ENCODE measurements around the gene BCAS3. TPM values are rescaled to one million over a fixed set of nuclear protein-coding genes. Genes with fewer than 3 reads are reported as not detected.

BCAS3 gene
- total and polyA plus RNA-seq, 5 experiments from 2014 or later, result 25.7 to 41.4 (median 32.8) TPM

- Mint-ChIP-seq H3K36me3 (peaks cover 0 to 5% (median 4%) of the 10 kb centered on the region in 3 donors), H3K4me1 (peaks cover 3 to 7% (median 5%) of the 10 kb centered on the region in 4 donors), H3K9me3 (no peaks in the 10 kb centered on the region), H3K27ac (no peak overlapping the region), H3K27me3 (peaks cover 0 to 9% (median 6%) of the 10 kb centered on the region in 5 donors), H3K4me3 (no peak overlapping the region)
- POLR2A ChIA-PET, result no interaction called here
- DNase-seq (peak in 1 of 10 donors; percentile 45), ATAC-seq (no peak)
Observed at GRCh38 chr17:61384692-61385576, 707.3 kb downstream of the BCAS3 start.

DNA sequence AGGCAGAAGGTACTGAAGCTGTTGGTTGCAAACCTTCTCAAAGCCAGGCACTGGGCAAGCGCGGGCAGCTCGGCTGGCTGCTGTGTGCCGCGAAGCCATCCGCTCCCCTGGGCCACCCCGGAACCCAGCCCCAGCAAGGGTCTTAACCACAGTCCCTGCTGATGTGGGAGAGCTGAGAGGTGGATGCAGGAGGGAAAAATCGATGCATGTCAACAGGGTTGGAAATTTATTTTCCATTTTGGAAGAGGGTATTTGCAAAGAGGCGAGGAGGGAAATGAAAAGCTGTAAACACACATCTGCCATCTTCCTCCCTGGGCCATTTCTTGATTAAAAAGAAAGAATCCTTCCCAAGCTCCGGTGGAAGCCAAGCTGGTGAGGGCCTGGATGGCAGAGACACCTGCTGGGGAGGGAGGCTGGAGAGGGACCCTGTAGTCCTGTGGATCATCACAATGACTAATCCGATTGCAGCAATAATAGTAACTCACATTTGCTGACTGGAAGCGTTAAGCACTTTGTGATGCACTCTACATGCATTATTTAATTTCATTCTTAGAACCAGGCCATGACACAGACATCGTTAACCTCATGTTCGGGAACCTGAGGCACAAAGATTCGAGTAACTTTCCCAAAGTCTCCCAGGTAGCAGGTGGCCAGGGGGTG is 708.1 kb downstream of the BCAS3 start:
- DNase-seq, result peak in 1 of 10 donors; percentile 18
- no peak for ATAC-seq
- Mint-ChIP-seq H3K4me1 (peaks cover 3 to 7% (median 5%) of the 10 kb centered on the region in 4 donors), H3K36me3 (peaks cover 0 to 5% (median 2%) of the 10 kb centered on the region in 3 donors), H3K9me3 (no peaks in the 10 kb centered on the region), H3K27me3 (peaks cover 0 to 9% (median 6%) of the 10 kb centered on the region in 5 donors), H3K4me3 (no peak overlapping the region), H3K27ac (no peak overlapping the region)
- POLR2A ChIA-PET, result no interaction called here

- DNase-seq, result peak in 1 of 10 donors; percentile 59
- POLR2A ChIA-PET, result no interaction called here
- ATAC-seq, result no peak
- Mint-ChIP-seq H3K36me3 (peaks cover 0 to 2% (median 1%) of the 10 kb centered on the region in 3 donors), H3K27me3 (peaks cover 0 to 9% (median 6%) of the 10 kb centered on the region in 5 donors), H3K27ac (no peak overlapping the region), H3K4me1 (peaks cover 3 to 7% (median 5%) of the 10 kb centered on the region in 4 donors), H3K9me3 (no peaks in the 10 kb centered on the region), H3K4me3 (no peak overlapping the region)
Observed at GRCh38 chr17:61386251-61386650, 708.6 kb downstream of the BCAS3 start.

DNA sequence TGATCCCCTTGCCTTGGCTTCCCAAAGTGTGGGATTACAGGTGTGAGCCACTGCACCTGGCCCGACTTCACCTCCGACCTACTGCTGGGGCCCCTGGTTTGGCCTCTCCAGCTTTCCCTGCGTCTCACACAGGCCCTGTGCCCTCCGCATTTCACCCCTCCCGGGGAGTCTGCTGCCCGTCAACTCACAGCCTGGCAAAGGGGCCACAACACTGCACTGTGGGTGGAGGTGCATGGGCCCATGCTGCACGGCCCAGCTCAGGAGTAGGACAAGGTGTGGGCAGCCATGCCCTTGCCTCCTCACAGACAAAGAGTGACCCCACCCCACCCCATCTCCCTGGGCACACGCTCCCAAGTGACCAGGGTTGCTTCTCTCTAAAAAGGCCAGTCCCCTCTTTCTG is 709.4 kb downstream of the BCAS3 start:
- H3K27ac Mint-ChIP-seq, result no peak overlapping the region
- peaks cover 3 to 7% (median 5%) of the 10 kb centered on the region in 4 donors for H3K4me1 Mint-ChIP-seq
- peak in 1 of 10 donors; percentile 41 for DNase-seq
- POLR2A ChIA-PET, result no interaction called here
- no peaks in the 10 kb centered on the region for H3K9me3 Mint-ChIP-seq
- H3K27me3 Mint-ChIP-seq, result peaks cover 0 to 9% (median 6%) of the 10 kb centered on the region in 5 donors
- peaks cover 0 to 2% (median 1%) of the 10 kb centered on the region in 3 donors for H3K36me3 Mint-ChIP-seq
- ATAC-seq, result no peak
- H3K4me3 Mint-ChIP-seq, result no peak overlapping the region

DNA sequence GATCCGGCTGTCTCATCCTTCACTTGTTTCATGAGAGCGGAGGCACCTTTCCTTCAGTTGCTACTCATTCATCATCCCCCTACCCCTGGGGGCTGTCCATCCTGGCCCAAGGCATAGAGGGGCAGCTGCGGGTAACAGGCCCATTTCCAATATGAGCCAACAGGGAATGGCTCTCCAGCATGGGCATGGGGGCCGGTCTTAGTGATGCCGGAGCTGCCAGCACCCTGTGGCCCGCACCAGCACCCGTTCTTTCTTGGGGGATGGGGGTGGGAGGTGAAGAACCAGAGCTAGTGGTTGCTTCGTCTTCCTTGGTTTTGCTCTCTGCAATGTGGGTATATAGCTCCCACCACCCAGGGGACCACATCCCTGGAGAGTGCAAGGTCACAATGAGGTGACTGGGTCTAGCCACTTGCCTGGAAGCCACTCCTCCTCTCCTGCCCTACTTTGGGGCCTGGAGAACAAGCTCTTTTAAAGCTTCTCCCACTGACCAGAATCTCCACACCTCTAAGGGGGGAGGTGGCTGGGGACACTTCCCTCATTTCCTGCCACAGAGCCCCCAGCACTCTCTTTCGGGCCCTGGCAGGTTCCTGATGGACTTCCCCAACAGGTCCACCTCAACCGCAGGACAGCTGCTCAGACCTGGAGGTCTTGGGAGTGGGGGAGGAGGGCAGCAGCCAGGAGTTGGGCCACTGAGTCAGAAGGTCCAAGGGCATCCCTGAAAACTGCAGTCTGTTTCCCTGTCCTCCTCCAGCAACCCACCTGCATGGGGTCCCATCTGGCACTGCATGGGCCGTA is 710.1 kb downstream of the BCAS3 start:
- H3K27me3 Mint-ChIP-seq, result peaks cover 0 to 9% (median 6%) of the 10 kb centered on the region in 5 donors
- H3K27ac Mint-ChIP-seq, result no peak overlapping the region
- no peaks in the 10 kb centered on the region for H3K9me3 Mint-ChIP-seq
- H3K4me3 Mint-ChIP-seq, result no peak overlapping the region
- peak in 1 of 10 donors; percentile 53 for DNase-seq
- POLR2A ChIA-PET, result no interaction called here
- H3K4me1 Mint-ChIP-seq, result peaks cover 3 to 7% (median 5%) of the 10 kb centered on the region in 4 donors
- H3K36me3 Mint-ChIP-seq, result peaks cover 0 to 6% (median 5%) of the 10 kb centered on the region in 3 donors
- ATAC-seq, result no peak

DNA sequence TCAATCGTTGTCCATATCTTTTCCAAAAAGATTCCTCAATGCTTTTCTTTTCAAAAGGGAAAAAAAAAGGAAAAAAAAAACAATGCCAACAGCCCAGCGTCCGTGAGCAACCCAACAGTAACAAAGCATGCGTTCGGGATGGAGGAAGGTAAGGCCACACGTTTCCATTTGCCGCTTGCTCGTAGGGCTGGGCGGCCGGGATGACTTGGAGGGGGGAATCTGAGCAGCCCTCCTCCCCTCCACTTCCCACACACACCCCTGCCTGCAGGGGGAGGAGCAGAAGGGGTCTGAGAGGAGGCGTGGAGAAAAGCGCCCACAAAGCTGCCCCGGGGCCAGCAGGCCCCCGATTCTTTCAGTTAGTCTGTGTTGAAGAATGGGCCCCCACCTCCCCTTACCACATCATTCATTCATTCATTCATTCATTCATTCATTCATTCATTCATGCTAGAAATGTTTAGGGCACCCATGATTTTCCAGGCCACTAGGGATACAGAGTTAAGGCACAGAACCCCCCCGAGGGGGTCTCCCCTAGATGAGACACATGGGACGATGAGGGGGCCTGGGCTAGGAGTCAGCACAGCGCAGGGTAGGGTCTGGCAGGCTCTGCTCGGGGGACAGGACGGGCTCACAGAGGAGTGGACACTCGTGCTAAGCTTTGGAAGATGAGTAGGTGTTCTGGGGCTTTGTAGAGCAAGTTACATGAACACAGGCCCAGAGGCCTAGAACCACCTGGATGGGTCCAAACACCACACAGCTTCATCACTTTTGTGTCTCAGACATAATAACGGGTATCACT is 711.1 kb downstream of the BCAS3 start:
- DNase-seq, result no peak
- POLR2A ChIA-PET, result no interaction called here
- ATAC-seq, result no peak
- H3K4me1 Mint-ChIP-seq, result peaks cover 3 to 7% (median 5%) of the 10 kb centered on the region in 4 donors
- H3K4me3 Mint-ChIP-seq, result no peak overlapping the region
- H3K27me3 Mint-ChIP-seq, result peaks cover 0 to 9% (median 6%) of the 10 kb centered on the region in 5 donors
- no peak overlapping the region for H3K27ac Mint-ChIP-seq
- peaks cover 0 to 10% (median 5%) of the 10 kb centered on the region in 3 donors for H3K36me3 Mint-ChIP-seq
- H3K9me3 Mint-ChIP-seq, result no peaks in the 10 kb centered on the region

DNA sequence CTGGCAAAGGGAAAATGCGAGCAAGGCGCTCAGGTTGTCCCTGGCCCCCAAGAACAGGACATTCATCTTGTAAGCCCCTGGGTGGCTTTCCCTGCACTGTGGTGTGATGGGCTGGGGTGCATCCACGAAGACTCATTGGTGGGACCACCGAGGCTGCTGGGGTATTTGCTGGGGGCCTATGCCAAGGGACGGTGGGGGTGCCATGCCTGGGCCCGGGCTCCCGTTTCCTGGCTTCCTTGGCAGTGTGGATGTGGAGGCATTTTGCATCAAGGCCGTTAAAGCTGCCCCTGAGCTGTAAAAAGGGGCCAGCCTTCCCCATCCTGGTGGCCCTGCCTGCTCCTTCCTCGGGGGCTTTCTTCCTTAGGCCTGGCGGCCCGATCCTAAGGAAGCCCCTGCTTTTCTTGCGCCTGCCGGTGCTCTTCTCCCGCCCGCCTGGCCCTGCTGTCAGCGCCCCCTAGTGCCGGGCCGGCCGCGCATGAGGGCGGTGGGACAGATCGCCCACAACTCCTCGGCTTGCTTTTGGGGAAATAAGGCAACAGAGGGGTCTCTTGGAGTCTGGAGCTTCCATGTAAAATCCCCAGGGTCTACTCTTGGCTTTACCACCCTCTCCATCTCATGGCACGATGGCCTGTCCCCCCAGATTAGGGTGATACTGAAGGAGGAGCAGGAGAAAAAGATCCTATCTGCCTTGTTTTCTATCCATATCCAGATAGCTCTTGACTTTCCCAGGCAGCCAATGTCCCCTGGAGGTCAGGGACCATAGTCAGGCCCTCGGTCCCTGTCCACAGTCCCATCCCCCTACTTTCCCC is 712.2 kb downstream of the BCAS3 start:
- peaks cover 4 to 7% (median 5%) of the 10 kb centered on the region in 4 donors for H3K4me1 Mint-ChIP-seq
- DNase-seq (peak in 3 of 10 donors; percentile 36 to 49 (median 47)), ATAC-seq (peak; percentile 46 to 48)
- no peak overlapping the region for H3K4me3 Mint-ChIP-seq
- H3K27me3 Mint-ChIP-seq, result peaks cover 0 to 13% (median 6%) of the 10 kb centered on the region in 5 donors
- peaks cover 0 to 10% (median 5%) of the 10 kb centered on the region in 3 donors for H3K36me3 Mint-ChIP-seq
- no peaks in the 10 kb centered on the region for H3K9me3 Mint-ChIP-seq
- peak overlapping the region in 1 of 10 donors; percentile 12 for H3K27ac Mint-ChIP-seq
- POLR2A ChIA-PET, result no interaction called here

- Mint-ChIP-seq H3K27me3 (peaks cover 2 to 19% (median 10%) of the 10 kb centered on the region in 5 donors), H3K4me1 (peaks cover 4 to 7% (median 6%) of the 10 kb centered on the region in 4 donors), H3K9me3 (no peaks in the 10 kb centered on the region), H3K27ac (peak overlapping the region in 1 of 10 donors; percentile 59), H3K36me3 (peaks cover 0 to 7% (median 5%) of the 10 kb centered on the region in 3 donors), H3K4me3 (no peak overlapping the region)
- no peak for ATAC-seq
- no peak for DNase-seq
- POLR2A ChIA-PET, result no interaction called here
Observed at GRCh38 chr17:61390479-61390791, 712.8 kb downstream of the BCAS3 start.

- H3K27ac Mint-ChIP-seq, result peak overlapping the region in 1 of 10 donors; percentile 7
- DNase-seq (no peak), ATAC-seq (no peak)
- peaks cover 0 to 7% (median 5%) of the 10 kb centered on the region in 3 donors for H3K36me3 Mint-ChIP-seq
- no peaks in the 10 kb centered on the region for H3K9me3 Mint-ChIP-seq
- POLR2A ChIA-PET, result no interaction called here
- H3K4me1 Mint-ChIP-seq, result peaks cover 4 to 7% (median 6%) of the 10 kb centered on the region in 4 donors
- H3K27me3 Mint-ChIP-seq, result peaks cover 3 to 24% (median 15%) of the 10 kb centered on the region in 5 donors
- no peak overlapping the region for H3K4me3 Mint-ChIP-seq
Observed at GRCh38 chr17:61391595-61392291, 714.1 kb downstream of the BCAS3 start.

- ATAC-seq (no peak), DNase-seq (no peak)
- POLR2A ChIA-PET, result no interaction called here
- Mint-ChIP-seq H3K27ac (no peak overlapping the region), H3K36me3 (peaks cover 0 to 7% (median 5%) of the 10 kb centered on the region in 3 donors), H3K27me3 (peaks cover 3 to 27% (median 15%) of the 10 kb centered on the region in 5 donors), H3K9me3 (no peaks in the 10 kb centered on the region), H3K4me3 (no peak overlapping the region), H3K4me1 (peaks cover 6 to 8% (median 7%) of the 10 kb centered on the region in 4 donors)
Observed at GRCh38 chr17:61392679-61393078, 715.0 kb downstream of the BCAS3 start.

GRCh38 chr17:61393550-61393903 is 715.9 kb downstream of the BCAS3 start:
- Mint-ChIP-seq H3K36me3 (peaks cover 0 to 8% (median 5%) of the 10 kb centered on the region in 3 donors), H3K27ac (no peak overlapping the region), H3K27me3 (peaks cover 9 to 36% (median 22%) of the 10 kb centered on the region in 5 donors), H3K4me1 (peaks cover 11 to 16% (median 15%) of the 10 kb centered on the region in 4 donors), H3K9me3 (no peaks in the 10 kb centered on the region), H3K4me3 (no peak overlapping the region)
- POLR2A ChIA-PET, result no interaction called here
- DNase-seq (no peak), ATAC-seq (peak in 1 of 2 donors; percentile 42)

Data from naive thymus-derived CD8-positive, alpha-beta T cell (primary cell).